CD4-positive, alpha-beta memory T cell (primary cell): ENCODE results near the gene AXIN1. TPM values are rescaled to one million over a fixed set of nuclear protein-coding genes. Genes with fewer than 3 reads are reported as not detected.

Source experiments
- CTCF ChIA-PET: fragments of 350-600 bp; sonication (Branson Sonifier 250); formaldehyde crosslinking; loops from one replicate; lab custom pipeline; 2021; ENCODE audit warnings: inconsistent platforms; ENCODE audit not compliant: partially characterized antibody; lab: Charles Lee
- POLR2A ChIA-PET: fragments of 350-600 bp; sonication (Branson Sonifier 250); formaldehyde crosslinking; loops from one replicate; lab custom pipeline; 2021; ENCODE audit not compliant: partially characterized antibody; lab: Charles Lee
- DNase-seq, 5 donors: peaks; one replicate each; pipeline versions ENCODE4 v3.0.0 to v3.0.0-alpha.2; 2020 to 2022; ENCODE audit warnings: mixed read lengths in 1 of 5
- H3K27ac ChIP-seq: one replicate; pipeline ENCODE4 v1.7.0; 2013; ENCODE audit warnings: low read depth, low read length
- H3K27me3 ChIP-seq: 2 replicates; pipeline ENCODE4 v1.7.0; 2013; ENCODE audit warnings: mild to moderate bottlenecking, low read length, moderate library complexity; ENCODE audit not compliant: insufficient read depth
- H3K36me3 ChIP-seq: 2 replicates; pipeline ENCODE4 v1.7.0; 2013; ENCODE audit warnings: mild to moderate bottlenecking, low read length, moderate library complexity; ENCODE audit not compliant: insufficient read depth
- H3K4me1 ChIP-seq: 2 replicates; pipeline ENCODE4 v1.7.0; 2013; ENCODE audit warnings: mild to moderate bottlenecking, low read length, moderate library complexity; ENCODE audit not compliant: insufficient read depth
- H3K4me3 ChIP-seq, 2 donors: one replicate each; pipeline ENCODE4 v1.7.0; 2013; ENCODE audit warnings: low read length in 2 of 2, mild to moderate bottlenecking in 1 of 2
- H3K9me3 ChIP-seq, 2 donors: one replicate each; pipeline ENCODE4 v1.7.0; 2013; ENCODE audit warnings: low read length in 2 of 2, control low read depth in 1 of 2; ENCODE audit not compliant: control insufficient read depth in 1 of 2
- H3K27ac Mint-ChIP-seq, 7 donors: one replicate each; pipeline ENCODE4 v1.8.0; 2020 to 2021; ENCODE audit warnings: mixed read lengths in 7 of 7, mild to moderate bottlenecking in 6 of 7, inconsistent platforms in 3 of 7, moderate library complexity in 3 of 7
- H3K27me3 Mint-ChIP-seq, 2 donors: one replicate each; pipeline ENCODE4 v1.8.0; 2020 to 2021; ENCODE audit warnings: mixed read lengths in 2 of 2
- H3K36me3 Mint-ChIP-seq, 2 donors: one replicate each; pipeline ENCODE4 v1.8.0; 2020 to 2021; ENCODE audit warnings: mixed read lengths in 2 of 2, inconsistent platforms in 1 of 2, mild to moderate bottlenecking in 1 of 2
- H3K4me1 Mint-ChIP-seq, 4 donors: one replicate each; pipeline ENCODE4 v1.8.0; 2020 to 2021; ENCODE audit warnings: mixed read lengths in 4 of 4, mild to moderate bottlenecking in 1 of 4
- H3K4me3 Mint-ChIP-seq, 8 donors: one replicate each; pipeline ENCODE4 v1.8.0; 2020 to 2021; ENCODE audit warnings: mixed read lengths in 8 of 8, mild to moderate bottlenecking in 7 of 8, moderate library complexity in 6 of 8, inconsistent platforms in 3 of 8
- H3K9me3 Mint-ChIP-seq, 8 donors: one replicate each; pipeline ENCODE4 v1.8.0; 2020 to 2021; ENCODE audit warnings: mixed read lengths in 8 of 8, mild to moderate bottlenecking in 5 of 8, inconsistent platforms in 3 of 8, moderate library complexity in 1 of 8
- intact Hi-C: fragments of 100-400 bp; cut with micrococcal nuclease; formaldehyde crosslinking; loops from one replicate; pipeline ENCODE4 v1.15.1; 2023
- polyA plus RNA-seq, 2 donors: library from polyadenylated mRNA; unstranded; fragments of 300-500 nt; fragmentation: Illumina TruSeq; gene quantifications; one replicate each; pipeline ENCODE4 v1.2.3, GENCODE V29; 2021
- total RNA-seq, 2 experiments: library from RNA; stranded (reverse); gene quantifications; one replicate each; pipeline ENCODE4 v1.2.3, GENCODE V29; 2021

AXIN1 gene, protein sequence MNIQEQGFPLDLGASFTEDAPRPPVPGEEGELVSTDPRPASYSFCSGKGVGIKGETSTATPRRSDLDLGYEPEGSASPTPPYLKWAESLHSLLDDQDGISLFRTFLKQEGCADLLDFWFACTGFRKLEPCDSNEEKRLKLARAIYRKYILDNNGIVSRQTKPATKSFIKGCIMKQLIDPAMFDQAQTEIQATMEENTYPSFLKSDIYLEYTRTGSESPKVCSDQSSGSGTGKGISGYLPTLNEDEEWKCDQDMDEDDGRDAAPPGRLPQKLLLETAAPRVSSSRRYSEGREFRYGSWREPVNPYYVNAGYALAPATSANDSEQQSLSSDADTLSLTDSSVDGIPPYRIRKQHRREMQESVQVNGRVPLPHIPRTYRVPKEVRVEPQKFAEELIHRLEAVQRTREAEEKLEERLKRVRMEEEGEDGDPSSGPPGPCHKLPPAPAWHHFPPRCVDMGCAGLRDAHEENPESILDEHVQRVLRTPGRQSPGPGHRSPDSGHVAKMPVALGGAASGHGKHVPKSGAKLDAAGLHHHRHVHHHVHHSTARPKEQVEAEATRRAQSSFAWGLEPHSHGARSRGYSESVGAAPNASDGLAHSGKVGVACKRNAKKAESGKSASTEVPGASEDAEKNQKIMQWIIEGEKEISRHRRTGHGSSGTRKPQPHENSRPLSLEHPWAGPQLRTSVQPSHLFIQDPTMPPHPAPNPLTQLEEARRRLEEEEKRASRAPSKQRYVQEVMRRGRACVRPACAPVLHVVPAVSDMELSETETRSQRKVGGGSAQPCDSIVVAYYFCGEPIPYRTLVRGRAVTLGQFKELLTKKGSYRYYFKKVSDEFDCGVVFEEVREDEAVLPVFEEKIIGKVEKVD
- total RNA-seq: 10 to 100 TPM; 40.3 to 43.0 TPM
- 1 to 10 TPM in 1 of 2 donors, under 1 TPM in 1; 0.67 to 6.0 TPM for polyA plus RNA-seq

DNA sequence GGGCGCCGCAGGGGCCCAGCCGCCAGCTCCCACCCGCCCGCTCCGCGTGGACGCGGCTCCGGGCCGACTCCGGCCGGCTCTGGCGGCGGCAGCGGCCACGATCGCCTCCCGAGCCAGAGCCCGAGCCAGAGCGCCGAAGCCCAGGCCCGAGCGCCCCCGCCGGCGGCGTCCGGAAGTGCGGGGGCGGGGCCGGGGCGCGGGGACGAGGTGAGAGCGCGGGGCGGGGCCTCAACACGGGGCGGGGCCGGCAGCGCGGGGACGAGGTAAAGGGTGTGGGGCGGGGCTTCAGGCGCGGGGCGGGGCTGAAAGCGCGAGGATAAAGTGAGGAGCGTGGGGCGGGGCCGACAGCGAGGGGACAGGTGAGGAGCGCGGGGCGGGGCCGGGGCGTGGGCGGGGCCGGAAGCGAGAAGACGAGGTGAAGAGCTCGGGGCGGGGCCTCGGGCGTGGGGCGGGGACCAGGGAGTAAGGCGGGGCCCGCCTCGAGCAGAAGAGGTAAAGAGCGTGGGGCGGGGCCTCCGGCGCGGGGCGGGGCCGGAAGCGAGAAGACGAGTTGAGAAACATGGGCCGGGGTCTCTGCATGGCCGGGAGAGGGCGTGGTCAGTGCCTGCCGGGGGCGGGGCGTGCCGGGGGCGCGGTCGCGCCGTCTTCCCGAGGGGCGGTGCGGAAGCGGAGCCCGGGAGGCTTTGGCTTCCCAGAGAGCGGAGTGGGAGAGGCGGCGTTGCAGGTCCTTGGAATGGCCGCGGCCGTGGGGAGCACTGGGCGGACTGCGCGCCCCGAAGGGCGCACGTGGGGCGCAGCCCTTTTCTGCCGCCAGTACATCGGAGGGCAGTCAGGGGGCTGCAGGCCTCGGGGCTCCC is at the start of gene AXIN1:
AXIN1 (minus strand) TSS at position 177 of the 857 bp plus-strand sequence. CDS start 5,698 bp downstream, outside the sequence.
- Histone ChIP-seq H3K27ac (peak within 1 kb of the TSS; percentile 57), H3K4me1 (peaks cover 70% of the 10 kb centered on the region), H3K9me3 (no peaks in the 10 kb centered on the region), H3K36me3 (no peaks in the 10 kb centered on the region), H3K4me3 (peak within 1 kb of the TSS in 1 of 2 donors; percentile 50), H3K27me3 (no peaks in the 10 kb centered on the region)
- Mint-ChIP-seq H3K4me3 (peak within 1 kb of the TSS; percentile 92 to 96 (median 93)), H3K27ac (peak within 1 kb of the TSS; percentile 88 to 97 (median 94)), H3K36me3 (peaks cover 0 to 18% of the 10 kb centered on the region in 2 donors), H3K4me1 (peaks cover 25 to 69% (median 51%) of the 10 kb centered on the region in 4 donors), H3K27me3 (no peaks in the 10 kb centered on the region), H3K9me3 (no peaks in the 10 kb centered on the region)
- POLR2A ChIA-PET: interaction anchor here (0.6 to 3.1 kb wide), 9 partner anchors 9 to 124 kb away, joined by 3 to 25 read pairs (median 4); partner anchors contain the start of genes DECR2, FAM234A, LUC7L and MRPL28
- intact Hi-C loops: loop anchor here (1.0 to 2.0 kb wide), 8 partner anchors 18 to 299 kb away; partner anchors contain the start of genes DECR2, FAM234A, METTL26 and MRPL28
- peak; percentile 97 to 100 (median 99) for DNase-seq
- CTCF ChIA-PET: interaction anchor here (0.7 to 2.1 kb wide), 4 partner anchors 9 to 124 kb away, joined by 3 to 9 read pairs (median 4); partner anchors contain the start of gene FAM234A

DNA sequence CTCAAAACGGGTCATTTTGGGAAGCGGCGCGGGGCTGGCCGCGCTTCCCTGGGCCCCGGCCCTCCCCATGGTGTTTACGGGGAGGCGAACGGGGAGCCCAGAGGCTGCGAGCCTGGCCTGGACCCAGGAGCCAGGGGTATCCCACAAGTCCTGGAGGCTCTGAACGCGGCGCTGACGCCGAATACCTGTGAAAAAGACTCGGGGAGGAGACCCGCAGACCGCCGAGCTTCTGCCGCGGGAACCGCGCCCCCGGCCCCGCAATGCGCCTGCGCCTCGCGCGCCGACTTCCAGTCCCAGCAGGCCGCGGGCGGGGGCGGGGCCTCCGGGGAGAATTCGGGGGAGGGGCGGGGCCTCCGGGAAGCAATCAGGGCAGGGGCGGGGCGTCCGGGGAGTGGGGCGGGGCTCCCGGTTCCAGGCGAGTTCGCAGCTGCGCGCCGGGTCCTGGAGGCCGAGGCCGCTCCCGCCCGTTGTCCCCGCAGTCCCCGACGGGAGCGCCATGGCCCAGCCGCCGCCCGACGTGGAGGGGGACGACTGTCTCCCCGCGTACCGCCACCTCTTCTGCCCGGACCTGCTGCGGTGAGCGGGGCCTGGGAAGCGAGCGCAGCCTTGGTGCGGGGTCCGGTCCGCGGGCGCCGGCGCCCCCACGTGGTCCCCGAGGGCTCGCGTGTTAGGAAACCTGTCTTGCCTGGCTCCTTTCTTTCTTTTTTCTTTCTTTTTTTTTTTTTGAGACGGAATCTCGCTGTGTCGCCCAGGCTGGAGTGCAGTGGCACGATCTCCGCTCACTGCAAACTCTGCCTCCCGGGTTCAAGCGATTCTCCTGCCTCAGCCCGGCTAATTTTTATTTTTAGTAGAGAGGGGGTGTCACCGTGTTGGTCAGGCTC is 49.2 kb upstream of the AXIN1 start, which contains the start of gene DECR2:
DECR2 (plus strand) TSS at position 418 of the 881 bp plus-strand sequence; CDS start at position 497, 79 bp downstream.
- POLR2A ChIA-PET: interaction anchor here (1.0 to 4.1 kb wide), 10 partner anchors 9 to 189 kb away, joined by 3 to 35 read pairs (median 9); partner anchors contain the start of genes AXIN1, LUC7L, MRPL28 and PGAP6
- no peaks in the 10 kb centered on the region for H3K36me3 ChIP-seq

DNA sequence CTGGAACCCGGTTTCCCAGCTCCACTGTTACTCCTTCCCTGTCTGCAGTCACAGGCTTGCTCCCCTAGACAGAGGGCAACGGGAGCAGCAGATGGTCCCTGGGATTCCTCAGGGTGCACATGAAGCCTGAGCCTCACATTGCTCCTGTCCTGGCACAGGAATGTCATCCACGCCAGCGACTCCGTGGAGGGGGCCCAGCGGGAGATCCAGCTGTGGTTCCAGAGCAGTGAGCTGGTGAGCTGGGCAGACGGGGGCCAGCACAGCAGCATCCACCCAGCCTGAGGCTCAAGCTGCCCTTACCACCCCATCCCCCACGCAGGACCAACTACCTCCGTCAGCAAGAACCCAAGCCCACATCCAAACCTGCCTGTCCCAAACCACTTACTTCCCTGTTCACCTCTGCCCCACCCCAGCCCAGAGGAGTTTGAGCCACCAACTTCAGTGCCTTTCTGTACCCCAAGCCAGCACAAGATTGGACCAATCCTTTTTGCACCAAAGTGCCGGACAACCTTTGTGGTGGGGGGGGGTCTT is 47.6 kb upstream of the AXIN1 start:
- Mint-ChIP-seq H3K4me3 (peak overlapping the region; percentile 88 to 94 (median 89)), H3K27ac (peak overlapping the region; percentile 6 to 96 (median 95)), H3K4me1 (peaks cover 12 to 32% (median 18%) of the 10 kb centered on the region in 4 donors), H3K27me3 (no peaks in the 10 kb centered on the region), H3K9me3 (no peaks in the 10 kb centered on the region), H3K36me3 (peaks cover 0 to 4% of the 10 kb centered on the region in 2 donors)
- H3K27ac ChIP-seq: peak overlapping the region; percentile 79
- peak overlapping the region in 1 of 2 donors; percentile 68 for H3K4me3 ChIP-seq
- ChIA-PET POLR2A (interaction anchor here (1.3 to 4.1 kb wide), 9 partner anchors 8 to 236 kb away, joined by 3 to 35 read pairs (median 7); partner anchors contain the start of genes AXIN1, CAPN15, METTL26 and PGAP6), CTCF (interaction anchor here (2.3 kb wide), 1 partner anchor 8 kb away, joined by 7 read pairs; no protein-coding TSS in a partner anchor)
- intact Hi-C loops: no loop called here
- no peaks in the 10 kb centered on the region for H3K9me3 ChIP-seq
- H3K27me3 ChIP-seq: no peaks in the 10 kb centered on the region
- H3K36me3 ChIP-seq: no peaks in the 10 kb centered on the region
- DNase-seq: no peak
- peaks cover 20% of the 10 kb centered on the region for H3K4me1 ChIP-seq

More for the DNA sequence above, 49.2 kb upstream of the AXIN1 start, which contains the start of gene DECR2:
- peak within 1 kb of the TSS; percentile 61 to 68 for H3K4me3 ChIP-seq
- DNase-seq: peak; percentile 92 to 96 (median 94)
- Mint-ChIP-seq H3K27ac (peak within 1 kb of the TSS; percentile 88 to 96 (median 95)), H3K27me3 (no peaks in the 10 kb centered on the region), H3K4me3 (peak within 1 kb of the TSS; percentile 88 to 94 (median 89)), H3K4me1 (peaks cover 6 to 25% (median 11%) of the 10 kb centered on the region in 4 donors), H3K9me3 (no peaks in the 10 kb centered on the region), H3K36me3 (peaks cover 0 to 3% of the 10 kb centered on the region in 2 donors)
- peak within 1 kb of the TSS; percentile 79 for H3K27ac ChIP-seq
- H3K9me3 ChIP-seq: no peaks in the 10 kb centered on the region
- CTCF ChIA-PET: interaction anchor here (0.7 to 2.3 kb wide), 3 partner anchors 10 to 31 kb away, joined by 3 to 7 read pairs (median 4); no protein-coding TSS in a partner anchor
- H3K27me3 ChIP-seq: no peaks in the 10 kb centered on the region
- peaks cover 13% of the 10 kb centered on the region for H3K4me1 ChIP-seq
- intact Hi-C loops: loop anchor here (1.0 kb wide), 4 partner anchors 19 to 126 kb away; partner anchors contain the start of genes CAPN15 and RAB11FIP3

DNA sequence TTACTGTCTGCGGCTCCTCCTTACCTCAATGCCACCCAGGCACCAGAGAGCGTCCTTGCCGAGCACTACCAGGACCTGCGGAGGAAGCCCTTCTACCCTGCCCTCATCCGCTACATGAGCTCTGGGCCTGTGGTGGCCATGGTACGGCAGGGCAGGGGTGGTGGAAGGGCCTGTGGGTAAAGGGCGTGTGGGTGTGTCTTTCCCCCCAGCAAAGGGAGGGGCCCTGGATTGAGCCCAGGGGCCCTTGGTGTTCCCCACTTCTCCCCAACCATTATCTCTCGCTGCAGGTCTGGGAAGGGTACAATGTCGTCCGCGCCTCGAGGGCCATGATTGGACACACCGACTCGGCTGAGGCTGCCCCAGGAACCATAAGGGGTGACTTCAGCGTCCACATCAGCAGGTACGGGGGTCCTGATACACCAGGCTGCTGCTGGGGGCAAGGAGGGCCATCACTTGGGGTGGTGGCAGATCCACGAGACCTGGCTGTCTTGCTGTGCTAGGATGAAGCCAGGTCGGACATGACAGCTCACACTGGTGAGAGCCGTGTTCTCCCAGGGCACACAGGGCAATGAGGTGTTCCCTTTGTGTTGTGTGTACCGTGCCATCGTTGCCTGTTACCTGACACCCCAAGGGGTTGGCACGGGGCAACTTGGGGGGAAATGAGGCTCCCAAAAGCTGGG is 47.0 kb upstream of the AXIN1 start:
- no peak for DNase-seq
- no peaks in the 10 kb centered on the region for H3K27me3 Mint-ChIP-seq
- POLR2A ChIA-PET: interaction anchor here (1.0 to 4.1 kb wide), 5 partner anchors 11 to 236 kb away, joined by 3 to 35 read pairs (median 4); partner anchors contain the start of genes CAPN15, METTL26, PGAP6 and RAB11FIP3
- intact Hi-C loops: no loop called here
- H3K27ac Mint-ChIP-seq: peak overlapping the region in 5 of 7 donors; percentile 12 to 91 (median 57)
- CTCF ChIA-PET: interaction anchor here (2.3 kb wide), 1 partner anchor 8 kb away, joined by 7 read pairs; no protein-coding TSS in a partner anchor
- Histone ChIP-seq H3K27me3 (no peaks in the 10 kb centered on the region), H3K9me3 (no peaks in the 10 kb centered on the region), H3K4me1 (peaks cover 20% of the 10 kb centered on the region), H3K4me3 (no peak overlapping the region), H3K27ac (no peak overlapping the region), H3K36me3 (no peaks in the 10 kb centered on the region)
- H3K4me3 Mint-ChIP-seq: peak overlapping the region in 7 of 8 donors; percentile 36 to 94 (median 62)
- H3K36me3 Mint-ChIP-seq: peaks cover 0 to 4% of the 10 kb centered on the region in 2 donors
- peaks cover 12 to 32% (median 18%) of the 10 kb centered on the region in 4 donors for H3K4me1 Mint-ChIP-seq
- H3K9me3 Mint-ChIP-seq: no peaks in the 10 kb centered on the region
